A673 (cell line): Measurements from ENCODE around the gene ARHGAP4. TPM values are rescaled to one million over a fixed set of nuclear protein-coding genes. Genes with fewer than 3 reads are reported as not detected.

Source experiments
- BruUV-seq: library from RNA; stranded (reverse); fragments of 400-500 nt; replicated peaks from 2 replicates; lab custom pipeline; 2021; lab: Mats Ljungman, UMichigan
- CTCF ChIA-PET: fragments of 300-600 bp; sonication (Branson Sonifier 250); formaldehyde crosslinking; loops from one replicate; lab custom pipeline; 2022; ENCODE audit warnings: antibody characterized with exemption; lab: Charles Lee
- POLR2A ChIA-PET: fragments of 300-600 bp; sonication (Branson Sonifier 250); formaldehyde crosslinking; loops from one replicate; lab custom pipeline; 2022; ENCODE audit warnings: antibody characterized with exemption; ENCODE audit not compliant: low non-redundant PET; lab: Charles Lee
- DNase-seq: peaks from one replicate; pipeline ENCODE4 v3.0.0-alpha.2; 2015; ENCODE audit warnings: low spot score
- H3K27ac ChIP-seq: fragments of 200-600 bp; sonication (generic); 2 replicates; pipeline ENCODE4 v1.5.1; 2016; ENCODE audit warnings: mixed run types, low read depth, mild to moderate bottlenecking, mixed read lengths, antibody characterized with exemption, low read length; ENCODE audit not compliant: poor library complexity, severe bottlenecking
- H3K27me3 ChIP-seq: fragments of 200-600 bp; sonication (generic); replicated peaks from 2 replicates; pipeline ENCODE4 v1.6.1; 2017; ENCODE audit warnings: mixed run types, low read depth, mild to moderate bottlenecking, mixed read lengths, antibody characterized with exemption, low read length; ENCODE audit not compliant: insufficient read depth, poor library complexity
- H3K36me3 ChIP-seq: fragments of 200-600 bp; sonication (generic); 2 replicates; pipeline ENCODE4 v1.6.1; 2016; ENCODE audit warnings: mixed run types, mild to moderate bottlenecking, mixed read lengths, antibody characterized with exemption, low read length; ENCODE audit not compliant: insufficient read depth, poor library complexity, severe bottlenecking
- H3K4me1 ChIP-seq: fragments of 200-600 bp; sonication (generic); 2 replicates; pipeline ENCODE4 v1.6.1; 2017; ENCODE audit warnings: mixed run types, mild to moderate bottlenecking, mixed read lengths, antibody characterized with exemption, low read length; ENCODE audit not compliant: insufficient read depth, poor library complexity, severe bottlenecking
- H3K4me3 ChIP-seq: fragments of 200-600 bp; sonication (generic); 2 replicates; pipeline ENCODE4 v1.5.1; 2016; ENCODE audit warnings: low read depth, mixed run types, mild to moderate bottlenecking, mixed read lengths, low read length; ENCODE audit not compliant: poor library complexity, severe bottlenecking
- H3K9me3 ChIP-seq: fragments of 200-600 bp; sonication (generic); 2 replicates; pipeline ENCODE4 v1.6.1; 2016; ENCODE audit warnings: mixed run types, low read depth, mild to moderate bottlenecking, mixed read lengths, antibody characterized with exemption, low read length; ENCODE audit not compliant: poor library complexity, severe bottlenecking
- CTCF ChIP-seq: fragments of 300-800, 200-600 bp; sonication (generic); conservative IDR thresholded peaks from 2 replicates; pipeline ENCODE4 v1.5.1; 2017; ENCODE audit warnings: low read depth, mild to moderate bottlenecking, antibody characterized with exemption, low read length, moderate library complexity, mixed read lengths
- EZH2 ChIP-seq: fragments of 200-600 bp; sonication (generic); IDR thresholded peaks from 2 replicates; pipeline ENCODE4 v1.6.1; 2017; ENCODE audit warnings: borderline replicate concordance, low read depth, mild to moderate bottlenecking, mixed read lengths, antibody characterized with exemption, low read length; ENCODE audit not compliant: poor library complexity, severe bottlenecking
- intact Hi-C: fragments of 100-400 bp; cut with micrococcal nuclease; formaldehyde crosslinking; loops from one replicate; pipeline ENCODE4 v1.10.0; 2022; ENCODE audit not compliant: unreplicated experiment
- total RNA-seq: library from RNA; stranded (reverse); gene quantifications from 2 replicates; pipeline ENCODE4 v1.2.3, GENCODE V29; 2021

Gene ARHGAP4
- total RNA-seq, 1 experiment from 2014 or later: 43.0 TPM

- Histone ChIP-seq H3K4me3 (no peak overlapping the region), H3K27me3 (peaks cover 31% of the 10 kb centered on the region), H3K9me3 (no peaks in the 10 kb centered on the region), H3K27ac (no peak overlapping the region), H3K4me1 (no peaks in the 10 kb centered on the region), H3K36me3 (no peaks in the 10 kb centered on the region)
- intact Hi-C loops: no loop called here
- TF ChIP-seq CTCF (no peak), EZH2 (no peak)
- BruUV-seq: no TSS peak
- DNase-seq: no peak
- ChIA-PET POLR2A (no interaction called here), CTCF (no interaction called here)
These were observed 36.9 kb downstream of the ARHGAP4 start for GRCh38 chrX:153889123-153889522.

GRCh38 chrX:153888344-153888743 lies 37.7 kb downstream of the ARHGAP4 start:
- intact Hi-C loops: no loop called here
- BruUV-seq: no TSS peak

DNA sequence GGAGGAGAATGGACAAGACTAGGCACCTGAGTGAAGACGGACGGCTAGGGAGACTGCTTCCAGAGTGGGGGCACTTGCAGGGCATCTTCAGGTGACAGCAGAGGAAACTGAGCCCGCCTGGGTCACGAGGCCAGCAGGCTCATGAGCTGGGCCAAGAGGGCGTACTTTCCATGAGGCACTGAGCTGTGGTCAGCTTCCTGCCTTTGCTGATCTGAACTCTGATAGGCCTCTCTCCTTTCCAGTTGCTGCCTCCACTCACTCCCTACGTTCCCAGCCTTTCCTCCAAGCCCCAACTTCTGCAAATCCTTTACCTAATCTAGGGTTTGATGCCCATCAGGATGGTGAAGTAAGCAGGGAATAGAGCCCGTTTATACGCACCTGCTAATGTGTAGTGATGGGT lies 38.7 kb downstream of the ARHGAP4 start:
- ChIA-PET CTCF (no interaction called here), POLR2A (interaction anchor here (0.6 kb wide), 1 partner anchor 22 kb away, joined by 7 read pairs; no protein-coding TSS in a partner anchor)
- Histone ChIP-seq H3K4me3 (no peak overlapping the region), H3K27ac (no peak overlapping the region), H3K27me3 (peaks cover 36% of the 10 kb centered on the region), H3K36me3 (no peaks in the 10 kb centered on the region), H3K4me1 (no peaks in the 10 kb centered on the region), H3K9me3 (no peaks in the 10 kb centered on the region)
- TF ChIP-seq CTCF (no peak), EZH2 (no peak)
- BruUV-seq: no TSS peak
- intact Hi-C loops: no loop called here
- DNase-seq: no peak

More at GRCh38 chrX:153888344-153888743, 37.7 kb downstream of the ARHGAP4 start:
- Histone ChIP-seq H3K27me3 (peaks cover 36% of the 10 kb centered on the region), H3K27ac (no peak overlapping the region), H3K9me3 (no peaks in the 10 kb centered on the region), H3K4me1 (no peaks in the 10 kb centered on the region), H3K4me3 (no peak overlapping the region), H3K36me3 (no peaks in the 10 kb centered on the region)
- ChIA-PET POLR2A (no interaction called here), CTCF (no interaction called here)
- TF ChIP-seq EZH2: no peak
- TF ChIP-seq CTCF: no peak
- no peak for DNase-seq
